Prostate gland (tissue), 2 donors: Measurements from ENCODE around the gene FOXP4.
A peak's percentile ranks its signal among the peaks of the same experiment; 100 is the strongest.

Source experiments
- CTCF ChIP-seq, 4 experiments: fragments of 200-600 bp in 2 of 4; fragments of 450-650 bp in 2 of 4; sonication (generic) in 2 of 4; IDR thresholded peaks; 1 replicate in 3 of 4; 2 replicates in 1 of 4; pipeline ENCODE4 v1.5.1; 2016 to 2019; ENCODE audit warnings: antibody characterized with exemption in 4 of 4, mild to moderate bottlenecking in 2 of 4, moderate library complexity in 2 of 4
- POLR2A ChIP-seq: fragments of 450-650 bp; IDR thresholded peaks from one replicate; pipeline ENCODE4 v1.6.1; 2016; ENCODE audit warnings: antibody characterized with exemption, mild to moderate bottlenecking
- POLR2AphosphoS5 ChIP-seq: sonication (generic); formaldehyde crosslinking; IDR thresholded peaks from one replicate; pipeline ENCODE4 v1.6.1; 2017; ENCODE audit warnings: antibody characterized with exemption

GRCh38 chr6:41545703-41546474, at the start of gene FOXP4:
- TF ChIP-seq CTCF (IDR thresholded peaks at IDR 0.05) (no peak), POLR2A (no peak), POLR2AphosphoS5 (peak; percentile 72)
